ENCODE results near the gene PTEN. TPM values are rescaled to one million over a fixed set of nuclear protein-coding genes. Genes with fewer than 3 reads are reported as not detected.

The PTEN gene
- total RNA-seq, 1 donor from 2014 or later = 96.3 TPM

GRCh38 chr10:87976101-87976743 is 112.8 kb downstream of the PTEN start:
- no peaks in the 10 kb centered on the region for H3K4me1 ChIP-seq
- no peak for TF ChIP-seq CTCF (IDR thresholded peaks at IDR 0.05)
- H3K27ac ChIP-seq = no peak overlapping the region
- DNase-seq (ENCODE audit: low spot score in 2 of 2) = no peak
- no peaks in the 10 kb centered on the region for H3K9me3 ChIP-seq
- H3K4me3 ChIP-seq = no peak overlapping the region
- intact Hi-C loops (cut with DNase I) = no loop called here
- H3K27me3 ChIP-seq = no peaks in the 10 kb centered on the region
- H3K36me3 ChIP-seq = no peaks in the 10 kb centered on the region

- no peak for TF ChIP-seq CTCF (IDR thresholded peaks at IDR 0.05)
- intact Hi-C loops (cut with DNase I) = no loop called here
- H3K9me3 ChIP-seq = no peaks in the 10 kb centered on the region
- no peak overlapping the region for H3K4me3 ChIP-seq
- H3K36me3 ChIP-seq = no peaks in the 10 kb centered on the region
- H3K4me1 ChIP-seq = no peaks in the 10 kb centered on the region
- no peaks in the 10 kb centered on the region for H3K27me3 ChIP-seq
- no peak for DNase-seq (ENCODE audit: low spot score in 2 of 2)
- H3K27ac ChIP-seq = no peak overlapping the region
Measured at GRCh38 chr10:87978166-87978565, 114.7 kb downstream of the PTEN start.

GRCh38 chr10:87979847-87980246 is 116.4 kb downstream of the PTEN start:
- no peak for TF ChIP-seq CTCF (IDR thresholded peaks at IDR 0.05)
- Histone ChIP-seq H3K27me3 (no peaks in the 10 kb centered on the region), H3K4me1 (no peaks in the 10 kb centered on the region), H3K9me3 (no peaks in the 10 kb centered on the region), H3K36me3 (no peaks in the 10 kb centered on the region), H3K27ac (no peak overlapping the region), H3K4me3 (no peak overlapping the region)
- intact Hi-C loops (cut with DNase I) = no loop called here
- DNase-seq (ENCODE audit: low spot score in 2 of 2) = no peak

- Histone ChIP-seq H3K4me3 (no peak overlapping the region), H3K27me3 (no peaks in the 10 kb centered on the region), H3K4me1 (no peaks in the 10 kb centered on the region), H3K36me3 (no peaks in the 10 kb centered on the region), H3K9me3 (no peaks in the 10 kb centered on the region), H3K27ac (no peak overlapping the region)
- DNase-seq (ENCODE audit: low spot score in 2 of 2) = no peak
- intact Hi-C loops (cut with DNase I) = no loop called here
- TF ChIP-seq CTCF (IDR thresholded peaks at IDR 0.05) = no peak
Measured at GRCh38 chr10:87983716-87984115, 120.3 kb downstream of the PTEN start.

- no peaks in the 10 kb centered on the region for H3K4me1 ChIP-seq
- no peak overlapping the region for H3K4me3 ChIP-seq
- no peaks in the 10 kb centered on the region for H3K27me3 ChIP-seq
Measured at GRCh38 chr10:87987206-87987605, 123.8 kb downstream of the PTEN start.

More at GRCh38 chr10:87987206-87987605, 123.8 kb downstream of the PTEN start:
- Histone ChIP-seq H3K27ac (no peak overlapping the region), H3K36me3 (no peaks in the 10 kb centered on the region), H3K9me3 (no peaks in the 10 kb centered on the region)
- DNase-seq (ENCODE audit: low spot score in 2 of 2) = no peak
- TF ChIP-seq CTCF (IDR thresholded peaks at IDR 0.05) = no peak
- intact Hi-C loops (cut with DNase I) = no loop called here

Measured in ascending aorta (tissue), 2 donors.